IMR-90 (cell line): Measurements from ENCODE around the gene MUCL3. TPM values are rescaled to one million over a fixed set of nuclear protein-coding genes. Genes with fewer than 3 reads are reported as not detected.
"Not testable (repeated sequence)": the region's sequence is repeated elsewhere in the genome, so short reads cannot be mapped to it uniquely, and the experiment has no call there.

Experiments
- ATAC-seq: fragments of 200-7000 bp; cut with Tn5 transposase; 2 replicates; pipeline ENCODE4 v1.9.1; 2020; ENCODE audit warnings: low read depth, mild to moderate bottlenecking, moderate library complexity
- BruUV-seq: library from RNA; stranded (reverse); fragments of 400-500 nt; replicated peaks from 2 replicates; lab custom pipeline; 2021; lab: Mats Ljungman, UMichigan
- CTCF ChIA-PET: fragments of 300-600 bp; formaldehyde crosslinking; extraction: SDS; loops from one replicate; lab custom pipeline; 2021; ENCODE audit warnings: antibody characterized with exemption; lab: Yijun Ruan, JAX
- POLR2A ChIA-PET: fragments of 300-600 bp; sonication (Branson Sonifier 250); formaldehyde crosslinking; loops from one replicate; lab custom pipeline; 2022; ENCODE audit warnings: antibody characterized with exemption; ENCODE audit not compliant: unreplicated experiment; lab: Charles Lee
- DNase-seq: peaks from one replicate; pipeline ENCODE4 v3.0.0; 2013
- H2AFZ ChIP-seq: replicated peaks from 2 replicates; pipeline ENCODE3; 2013; ENCODE audit warnings: low read length, mild to moderate bottlenecking; ENCODE audit not compliant: poor library complexity
- H2AK5ac ChIP-seq: 2 replicates; pipeline ENCODE4 v1.6.1; 2013; ENCODE audit warnings: low read depth, low read length, inconsistent platforms
- H2AK9ac ChIP-seq: replicated peaks from 2 replicates; pipeline ENCODE3; 2013; ENCODE audit warnings: mild to moderate bottlenecking, low read depth, low read length, moderate library complexity; ENCODE audit not compliant: poor library complexity
- H2BK120ac ChIP-seq: 2 replicates; pipeline ENCODE4 v1.6.1; 2013; ENCODE audit warnings: low read depth, low read length, inconsistent platforms
- H2BK15ac ChIP-seq: 3 replicates; pipeline ENCODE4 v1.6.1; 2013; ENCODE audit warnings: low read depth, low read length, inconsistent platforms
- H2BK20ac ChIP-seq: 2 replicates; pipeline ENCODE4 v1.6.1; 2013; ENCODE audit warnings: low read depth, mild to moderate bottlenecking, inconsistent platforms, low read length, moderate library complexity
- H2BK5ac ChIP-seq: 2 replicates; pipeline ENCODE4 v1.6.1; 2013; ENCODE audit warnings: mild to moderate bottlenecking, low read depth, low read length, inconsistent platforms; ENCODE audit not compliant: poor library complexity, severe bottlenecking
- H3K14ac ChIP-seq: replicated peaks from 2 replicates; pipeline ENCODE4 v1.6.1; 2013; ENCODE audit warnings: low read depth, low read length, inconsistent platforms
- H3K18ac ChIP-seq: 2 replicates; pipeline ENCODE4 v1.6.1; 2013; ENCODE audit warnings: low read depth, low read length, control low read depth
- H3K23ac ChIP-seq: 2 replicates; pipeline ENCODE4 v1.6.1; 2013; ENCODE audit warnings: low read depth, low read length, inconsistent platforms
- H3K27ac ChIP-seq: 2 replicates; pipeline ENCODE4 v1.5.1; 2013; ENCODE audit warnings: mild to moderate bottlenecking, control low read depth, low read length; ENCODE audit not compliant: insufficient read depth
- H3K27me3 ChIP-seq: 2 replicates; pipeline ENCODE4 v1.6.1; 2013; ENCODE audit warnings: low read length; ENCODE audit not compliant: control insufficient read depth, insufficient read depth
- H3K36me3 ChIP-seq: 2 replicates; pipeline ENCODE4 v1.6.1; 2013; ENCODE audit warnings: low read length, mixed read lengths; ENCODE audit not compliant: control insufficient read depth, insufficient read depth
- H3K4ac ChIP-seq: 2 replicates; pipeline ENCODE4 v1.6.1; 2013; ENCODE audit warnings: low read depth, low read length, inconsistent platforms
- H3K4me1 ChIP-seq: 2 replicates; pipeline ENCODE4 v1.6.1; 2013; ENCODE audit warnings: low read length, mixed read lengths; ENCODE audit not compliant: control insufficient read depth, insufficient read depth
- H3K4me2 ChIP-seq: 2 replicates; pipeline ENCODE4 v1.6.1; 2013; ENCODE audit warnings: low read depth, mild to moderate bottlenecking, control low read depth, low read length, moderate library complexity
- H3K4me3 ChIP-seq: 2 replicates; pipeline ENCODE4 v1.5.1; 2013; ENCODE audit warnings: low read depth, mild to moderate bottlenecking, control low read depth, low read length, moderate library complexity; ENCODE audit not compliant: insufficient read depth
- H3K56ac ChIP-seq: 2 replicates; pipeline ENCODE4 v1.6.1; 2013; ENCODE audit warnings: low read length, inconsistent platforms; ENCODE audit not compliant: insufficient read depth; ENCODE audit errors: extremely low read depth
- H3K79me1 ChIP-seq, 2 experiments: 2 replicates each; pipeline ENCODE4 v1.6.1; 2013; ENCODE audit warnings: low read length in 2 of 2, inconsistent platforms in 1 of 2, low read depth in 1 of 2
- H3K9ac ChIP-seq: 2 replicates; pipeline ENCODE4 v1.6.1; 2013; ENCODE audit warnings: low read depth, low read length, control low read depth
- H3K9me1 ChIP-seq: 2 replicates; pipeline ENCODE4 v1.6.1; 2013; ENCODE audit warnings: low read length, inconsistent platforms; ENCODE audit not compliant: insufficient read depth
- H3K9me3 ChIP-seq: 2 replicates; pipeline ENCODE4 v1.6.1; 2013; ENCODE audit warnings: low read length; ENCODE audit not compliant: control insufficient read depth, insufficient read depth
- H4K20me1 ChIP-seq: 2 replicates; pipeline ENCODE4 v1.6.1; 2013; ENCODE audit warnings: low read length, inconsistent platforms; ENCODE audit not compliant: insufficient read depth
- H4K5ac ChIP-seq: 2 replicates; pipeline ENCODE4 v1.6.1; 2013; ENCODE audit warnings: mild to moderate bottlenecking, low read depth, low read length, control low read depth
- H4K8ac ChIP-seq, 2 experiments: 2 replicates each; pipeline ENCODE4 v1.6.1; 2013; ENCODE audit warnings: low read depth in 2 of 2, low read length in 2 of 2, control low read depth in 1 of 2, inconsistent platforms in 1 of 2
- H4K91ac ChIP-seq: 2 replicates; pipeline ENCODE4 v1.6.1; 2013; ENCODE audit warnings: low read depth, low read length, inconsistent platforms; ENCODE audit not compliant: insufficient read depth
- NFE2L2 ChIP-seq: fragments of 150-350 bp; IDR thresholded peaks from 2 replicates; pipeline ENCODE4 v1.6.1; 2016; ENCODE audit warnings: low read depth, mild to moderate bottlenecking, low read length
- WGBS, 2 experiments: methylation state at CpG; one replicate each; pipeline versions ENCODE4 v1.1.5 to v1.1.7; 2013; ENCODE audit warnings: missing lambda C conversion rate in 2 of 2; ENCODE audit not compliant: insufficient read length in 1 of 2; ENCODE audit errors: extremely low coverage in 2 of 2; 5-methylcytosine and 5-hydroxymethylcytosine counted together
- dilution Hi-C: fragments of 300-500 bp; cut with HindIII; formaldehyde crosslinking; loops from one replicate; pipeline ENCODE4 v1.14.3; 2018; ENCODE audit warnings: low sequenced_read_pairs; ENCODE audit not compliant: unreplicated experiment
- in situ Hi-C: fragments of 300-500 bp; cut with MboI; formaldehyde crosslinking; loops from 3 replicates; pipeline ENCODE4 v1.14.3; 2019; ENCODE audit warnings: low sequenced_read_pairs, inconsistent platforms, mixed read lengths
- intact Hi-C: fragments of 100-400 bp; cut with micrococcal nuclease; formaldehyde crosslinking; loops from 2 replicates; pipeline ENCODE4 v1.10.0; 2022
- polyA plus RNA-seq, 3 experiments: library from polyadenylated mRNA; depleted of rRNA; stranded (reverse); fragments of >200 nt; gene quantifications; 2 replicates each; pipeline ENCODE4 v1.2.3, GENCODE V29; 2012; ENCODE audit warnings: low replicate concordance in 1 of 3
- total RNA-seq: library from RNA; depleted of rRNA; stranded (reverse); fragments of >200 nt; gene quantifications from 2 replicates; pipeline ENCODE4 v1.2.3, GENCODE V29; 2012

The MUCL3 gene
- total and polyA plus RNA-seq, 2 of the 4 experiments (the other 2 are of a cell fraction) = not detected

GRCh38 chr6:30922447-30922852 is 18.3 kb upstream of the MUCL3 start:
- Histone ChIP-seq H2BK20ac (no peak overlapping the region), H3K9me1 (no peaks in the 10 kb centered on the region), H2AFZ (no peak overlapping the region), H3K4me3 (no peak overlapping the region), H2AK5ac (no peak overlapping the region), H2BK120ac (no peak overlapping the region), H4K20me1 (no peaks in the 10 kb centered on the region), H3K9ac (no peak overlapping the region), H2AK9ac (no peak overlapping the region), H2BK15ac (no peak overlapping the region), H3K4ac (no peak overlapping the region), H3K36me3 (peaks cover 43% of the 10 kb centered on the region), H4K5ac (no peak overlapping the region), H3K79me1 (no peaks in the 10 kb centered on the region), H3K4me2 (no peak overlapping the region), H3K27ac (no peak overlapping the region), H3K14ac (no peak overlapping the region), H3K27me3 (no peaks in the 10 kb centered on the region), H3K56ac (no peak overlapping the region), H3K4me1 (no peaks in the 10 kb centered on the region), H3K23ac (no peak overlapping the region), H3K9me3 (no peaks in the 10 kb centered on the region), H4K91ac (no peak overlapping the region), H2BK5ac (no peak overlapping the region), H3K18ac (no peak overlapping the region), H4K8ac (no peak overlapping the region)
- POLR2A ChIA-PET = no interaction called here
- ATAC-seq = no peak
- DNase-seq = no peak
- no TSS peak for BruUV-seq
- dilution Hi-C loops = no loop called here
- in situ Hi-C loops = no loop called here
- intact Hi-C loops = no loop called here
- no peak for TF ChIP-seq NFE2L2
- CTCF ChIA-PET = no interaction called here
- WGBS, 2 experiments = 100% methylated on average over 2 of the region's 7 CpGs; no CpG with 5 or more reads in 1 of the 2 experiments

- H3K14ac ChIP-seq, H2AK5ac ChIP-seq, H3K4me1 ChIP-seq, H3K18ac ChIP-seq, H3K9me3 ChIP-seq, H2BK120ac ChIP-seq, H3K27me3 ChIP-seq, ATAC-seq, intact Hi-C loops, H4K8ac ChIP-seq, H3K56ac ChIP-seq, dilution Hi-C loops, H4K91ac ChIP-seq, H2BK20ac ChIP-seq, H3K9ac ChIP-seq, H3K9me1 ChIP-seq, H3K4me2 ChIP-seq, H2BK15ac ChIP-seq, H4K5ac ChIP-seq, H3K79me1 ChIP-seq, H2BK5ac ChIP-seq, H3K4ac ChIP-seq, DNase-seq, H3K23ac ChIP-seq, CTCF ChIA-PET, BruUV-seq, H4K20me1 ChIP-seq, in situ Hi-C loops, H3K4me3 ChIP-seq, H3K27ac ChIP-seq, H2AK9ac ChIP-seq, H2AFZ ChIP-seq: not testable (repeated sequence)
- WGBS, 2 experiments = no CpG with 5 or more reads among the region's 9 CpGs
- H3K36me3 ChIP-seq = peaks cover 40% of the 10 kb centered on the region
- POLR2A ChIA-PET = interaction anchor here (0.6 kb wide), 1 partner anchor 151 kb away, joined by 3 read pairs; no protein-coding TSS in a partner anchor
Observed at GRCh38 chr6:30924040-30924627, 16.6 kb upstream of the MUCL3 start.
